NCI-H2196 treated with DMSO at 0.1 percent for 48 hours (cell line): ENCODE data around the gene AFAP1.

ENCODE experiments used
- DNase-seq: peaks from one replicate; lab custom pipeline; 2025; ENCODE audit not compliant: unreplicated experiment; lab: John Stamatoyannopoulos, UW

AFAP1 gene

DNA sequence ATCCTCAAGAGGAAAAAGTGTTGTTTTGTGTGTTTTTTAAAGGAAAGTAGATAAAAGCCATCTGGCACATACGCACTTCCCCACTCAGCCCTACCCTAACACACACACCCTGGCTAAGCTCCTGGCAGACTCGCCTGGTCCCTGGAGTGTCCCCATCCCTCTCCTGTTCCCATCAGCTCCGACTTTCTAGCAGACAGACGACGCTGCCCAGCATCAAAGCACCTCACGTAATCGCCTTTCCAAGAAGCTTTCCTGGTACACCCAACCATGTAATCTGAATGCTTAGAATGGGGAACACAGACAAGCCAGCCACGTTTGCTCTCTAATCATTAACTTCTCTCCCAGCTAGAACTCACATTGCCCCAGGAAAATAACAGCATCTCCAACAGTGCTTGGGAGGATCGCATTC, 116.2 kb downstream of the AFAP1 start:
- no peak for DNase-seq

- DNase-seq, result no peak
These were observed 116.8 kb downstream of the AFAP1 start for GRCh38 chr4:7822877-7823276.

GRCh38 chr4:7822137-7822505, 117.5 kb downstream of the AFAP1 start:
- DNase-seq, result no peak

GRCh38 chr4:7821245-7822136, 118.2 kb downstream of the AFAP1 start:
- DNase-seq, result no peak

DNA sequence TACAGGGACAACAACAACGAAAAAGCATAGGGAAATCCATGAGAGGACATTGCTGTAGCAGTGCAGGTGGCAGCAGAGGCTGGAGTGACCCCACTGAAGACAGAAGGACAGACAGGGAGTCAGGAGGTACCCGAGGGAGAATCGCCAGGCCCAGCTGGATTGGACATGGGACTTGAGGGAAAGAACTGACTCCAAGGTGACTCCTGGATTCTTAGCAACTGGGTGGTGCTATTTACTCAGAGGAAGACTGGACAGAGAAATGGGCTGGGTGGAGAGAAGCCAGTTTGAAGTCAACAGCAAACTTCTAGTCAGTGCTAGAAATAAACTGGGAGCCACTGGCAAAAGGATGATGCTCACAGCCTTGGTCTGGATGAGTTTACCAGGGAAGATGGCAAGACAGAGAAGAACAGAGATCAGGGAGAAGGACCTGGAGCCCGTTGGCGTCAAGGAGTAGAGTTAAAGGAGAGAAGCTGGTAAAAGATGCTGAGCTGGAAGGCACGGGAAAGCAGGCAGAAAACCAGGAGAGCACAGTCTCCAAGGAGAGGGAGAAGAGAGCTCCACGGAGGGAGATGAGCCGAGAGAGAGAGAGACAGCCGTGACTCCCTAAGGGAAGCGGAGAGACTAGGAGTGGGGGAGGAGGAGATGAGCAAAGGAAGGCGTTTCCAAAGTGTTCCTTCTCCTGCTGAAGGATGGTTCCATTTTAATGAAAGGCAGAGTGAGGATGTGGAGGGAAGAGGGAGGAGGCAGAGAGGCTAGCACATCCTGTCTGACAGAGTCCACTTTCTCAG, 119.4 kb downstream of the AFAP1 start:
- DNase-seq, result no peak

DNA sequence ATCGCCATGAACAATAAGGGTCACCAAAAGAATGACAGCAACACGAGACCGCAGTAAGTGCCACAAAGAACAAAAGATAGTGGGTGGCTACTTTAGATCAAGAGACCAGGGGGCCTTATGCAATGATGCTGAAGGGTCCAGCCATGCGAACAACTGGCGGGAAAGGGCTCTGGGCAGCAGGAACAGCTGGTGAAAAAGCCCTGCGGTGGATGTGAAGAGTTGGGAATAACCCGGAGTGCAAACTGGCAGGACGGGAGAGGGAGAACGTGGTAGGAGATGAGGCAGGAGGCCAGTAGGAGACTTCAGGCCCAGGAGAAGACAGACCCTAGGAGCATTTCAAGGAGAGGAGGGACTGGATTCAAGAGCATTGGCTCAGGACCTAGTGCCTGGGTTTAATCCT, 120.2 kb downstream of the AFAP1 start:
- no peak for DNase-seq

DNA sequence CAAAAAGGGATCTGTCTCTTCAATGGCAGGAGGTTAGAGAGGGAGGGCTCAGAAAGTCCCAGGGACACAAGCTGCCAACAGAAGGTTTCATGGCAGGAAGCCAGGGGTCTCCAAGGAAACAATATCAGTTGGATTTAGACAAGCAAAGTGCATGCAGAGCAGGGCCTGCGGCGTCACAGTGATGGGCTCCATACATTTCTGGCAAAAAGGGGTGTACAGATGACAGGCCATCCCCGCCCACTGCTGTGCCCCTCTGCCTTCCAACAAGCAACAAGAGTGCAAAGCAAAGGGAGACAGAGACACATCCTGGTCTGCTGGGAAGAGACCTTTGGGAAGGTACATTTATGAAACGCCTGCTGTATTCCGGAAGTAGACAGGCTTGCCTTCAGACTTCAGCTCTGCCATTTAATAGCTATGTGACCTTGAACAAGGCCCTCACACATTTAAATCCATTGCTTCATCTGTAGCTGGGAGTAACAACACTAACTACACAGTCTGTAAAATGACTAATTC, 121.2 kb downstream of the AFAP1 start:
- no peak for DNase-seq

GRCh38 chr4:7817877-7818398, 121.7 kb downstream of the AFAP1 start:
- no peak for DNase-seq

- DNase-seq, result no peak
These were observed 122.9 kb downstream of the AFAP1 start for GRCh38 chr4:7816771-7817170.

- DNase-seq, result no peak
These were observed 123.7 kb downstream of the AFAP1 start for GRCh38 chr4:7815981-7816380.

DNA sequence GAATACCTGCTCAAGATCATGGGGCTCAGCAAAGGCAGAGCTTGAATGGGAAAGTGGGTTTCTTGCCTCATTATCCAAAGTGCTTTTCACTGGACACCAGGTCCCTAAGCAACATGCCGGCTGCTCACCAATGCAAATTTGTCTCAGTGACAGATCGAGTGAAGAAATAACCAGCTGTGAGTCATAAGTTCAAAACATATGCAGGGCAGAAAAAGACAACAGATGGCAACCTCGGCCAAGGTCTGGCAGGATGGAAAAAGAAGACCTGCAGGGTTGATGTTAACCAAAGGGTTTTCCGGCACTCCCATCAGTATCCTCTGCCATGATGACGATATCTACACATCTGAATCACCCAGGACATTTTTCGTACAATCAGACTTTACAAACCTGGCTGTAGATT, 124.1 kb downstream of the AFAP1 start:
- DNase-seq, result no peak

DNA sequence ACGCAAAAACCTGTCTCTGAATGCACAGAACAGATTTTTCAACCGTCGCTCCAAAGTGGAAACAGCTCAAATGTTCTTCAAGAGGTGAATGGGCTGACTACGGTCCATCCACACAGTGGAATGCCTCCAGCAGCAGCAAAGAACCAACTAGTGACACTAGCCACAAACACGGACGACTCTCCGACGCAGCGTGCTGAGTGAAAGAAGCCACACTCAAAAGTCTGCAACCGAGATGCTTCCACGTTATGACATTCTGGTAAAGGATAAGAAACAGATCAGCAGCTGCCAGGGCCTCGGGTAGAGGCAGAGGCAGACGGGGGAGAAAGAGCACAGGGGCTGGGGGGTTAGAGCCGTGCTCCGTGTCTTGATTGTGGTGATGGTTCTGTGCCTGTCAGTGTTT, 125.2 kb downstream of the AFAP1 start:
- DNase-seq, result no peak

DNA sequence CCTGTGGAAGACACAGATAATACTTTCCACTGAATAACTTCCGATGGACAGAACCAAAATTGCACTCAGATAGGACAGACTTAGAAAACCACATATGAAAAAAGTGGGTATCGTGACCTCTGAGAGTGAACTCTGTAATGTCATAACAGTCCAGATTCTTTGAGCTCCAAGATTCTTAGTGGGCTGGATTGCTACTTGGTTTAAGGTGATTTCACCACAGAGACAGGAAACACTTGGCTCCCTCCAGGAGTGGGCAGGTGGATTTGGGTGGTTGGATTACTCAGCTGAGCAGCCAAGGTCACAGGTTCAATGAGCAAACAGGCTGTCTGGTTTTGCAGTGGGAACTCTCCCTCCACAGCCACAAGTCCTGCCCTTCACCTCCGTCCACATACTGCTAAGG, 126.0 kb downstream of the AFAP1 start:
- DNase-seq, result no peak

DNA sequence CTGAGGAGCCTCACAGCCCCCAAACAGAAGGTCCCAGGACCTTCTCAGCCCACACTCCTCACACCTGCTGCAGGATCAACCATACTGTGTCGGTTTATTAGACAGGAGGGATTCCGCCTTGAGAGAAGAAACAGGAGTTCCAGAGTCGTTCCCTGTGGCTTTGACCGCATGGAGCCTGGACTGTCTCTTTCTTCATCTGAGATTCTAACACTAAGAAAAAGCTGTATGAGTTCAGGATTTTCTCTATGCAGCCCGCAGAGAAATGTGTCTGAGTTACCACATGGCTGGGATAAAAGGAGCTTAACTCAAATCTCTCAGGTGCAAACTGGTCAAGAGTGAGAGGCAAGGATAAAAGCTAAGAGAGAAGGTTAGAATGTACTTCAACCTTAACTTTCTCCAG, 126.7 kb downstream of the AFAP1 start:
- no peak for DNase-seq

DNA sequence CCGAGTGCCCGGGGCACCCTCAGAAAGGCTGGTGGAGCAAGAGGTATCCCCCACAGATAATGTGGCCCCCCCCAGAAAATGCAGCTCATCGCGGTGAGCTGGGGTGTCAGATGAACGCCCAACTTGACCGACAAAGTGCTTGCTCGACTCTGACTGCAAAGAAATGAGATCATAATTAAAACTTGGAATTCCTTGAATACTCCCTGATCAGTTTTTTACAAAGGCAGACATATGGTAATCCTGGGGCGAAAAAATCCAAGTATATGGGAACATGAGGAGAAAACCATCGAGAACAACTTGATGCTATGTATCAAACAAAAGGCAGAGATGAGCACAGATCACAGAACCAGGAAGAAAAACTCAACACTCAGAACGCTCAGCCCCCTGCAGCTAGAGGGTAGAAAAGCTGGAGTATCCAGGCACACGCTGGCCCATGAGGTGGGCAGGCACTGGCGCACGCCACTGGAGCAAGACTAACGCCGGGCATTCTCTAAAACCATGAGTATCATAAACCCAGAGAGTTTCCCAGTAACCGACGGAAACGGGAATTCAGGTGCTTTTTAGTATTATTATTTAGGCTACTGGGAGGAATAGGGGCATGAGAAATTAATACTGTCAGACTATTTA, 127.3 kb downstream of the AFAP1 start:
- DNase-seq, result no peak

- DNase-seq, result no peak
These were observed 128.0 kb downstream of the AFAP1 start for GRCh38 chr4:7811536-7812191.

DNA sequence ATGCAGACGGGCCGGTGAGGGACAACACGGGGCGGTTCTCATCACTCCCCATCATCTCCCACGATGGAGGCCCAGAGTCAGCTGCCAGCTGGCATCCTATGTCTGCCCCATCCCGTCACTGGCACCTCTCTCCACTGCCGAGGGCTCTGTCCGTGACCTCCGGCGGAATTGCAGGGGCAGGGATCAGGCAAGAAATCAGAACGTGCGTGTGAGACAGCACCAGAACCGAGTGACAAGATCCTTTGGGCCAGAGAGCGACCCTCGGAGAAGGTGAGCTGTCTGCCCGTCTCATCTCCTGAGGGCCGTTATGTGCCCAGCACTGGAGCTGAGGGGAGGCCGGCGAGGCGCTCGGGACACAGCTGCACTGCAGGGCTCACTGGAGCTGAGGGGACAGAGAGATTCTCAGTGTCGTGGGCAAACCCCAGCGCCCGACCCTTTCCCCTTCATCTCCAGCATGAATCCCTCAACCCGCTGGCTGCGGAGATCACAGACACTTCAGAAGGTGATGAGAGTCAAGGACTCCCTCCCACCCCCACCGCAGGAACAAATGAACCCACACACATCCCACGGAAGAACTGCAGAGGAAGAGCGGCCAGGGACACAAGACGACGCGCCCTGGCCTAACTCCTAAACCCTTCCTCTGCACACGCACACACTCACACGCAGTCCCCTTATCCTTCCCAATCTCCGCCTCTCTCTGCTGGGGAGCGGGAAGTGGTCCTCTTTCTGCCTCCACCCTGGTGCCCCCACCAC, 128.7 kb downstream of the AFAP1 start:
- DNase-seq, result no peak

GRCh38 chr4:7808752-7809151, 130.9 kb downstream of the AFAP1 start:
- no peak for DNase-seq

- DNase-seq, result no peak
These were observed 131.5 kb downstream of the AFAP1 start for GRCh38 chr4:7808181-7808580.

- no peak for DNase-seq
These were observed 132.2 kb downstream of the AFAP1 start for GRCh38 chr4:7807351-7807921.
